HG02840 (cell line): ENCODE measurements around the gene ODC1.
"Not testable (repeated sequence)": the region's sequence is repeated elsewhere in the genome, so short reads cannot be mapped to it uniquely, and the experiment has no call there.

Source experiments
- ATAC-seq: cut with Tn5 transposase; IDR thresholded peaks from one replicate; pipeline ENCODE4 v1.9.1; 2021; ENCODE audit warnings: mild to moderate bottlenecking, moderate library complexity, moderate number of reproducible peaks; ENCODE audit not compliant: unreplicated experiment, low FRiP score

Gene ODC1

GRCh38 chr2:10447895-10448575, at the start of gene ODC1:
Gene ODC1 (minus strand): TSS chr2:10448327. CDS start chr2:10445032, 3,295 bp downstream.
- peak; percentile 67 for ATAC-seq

DNA sequence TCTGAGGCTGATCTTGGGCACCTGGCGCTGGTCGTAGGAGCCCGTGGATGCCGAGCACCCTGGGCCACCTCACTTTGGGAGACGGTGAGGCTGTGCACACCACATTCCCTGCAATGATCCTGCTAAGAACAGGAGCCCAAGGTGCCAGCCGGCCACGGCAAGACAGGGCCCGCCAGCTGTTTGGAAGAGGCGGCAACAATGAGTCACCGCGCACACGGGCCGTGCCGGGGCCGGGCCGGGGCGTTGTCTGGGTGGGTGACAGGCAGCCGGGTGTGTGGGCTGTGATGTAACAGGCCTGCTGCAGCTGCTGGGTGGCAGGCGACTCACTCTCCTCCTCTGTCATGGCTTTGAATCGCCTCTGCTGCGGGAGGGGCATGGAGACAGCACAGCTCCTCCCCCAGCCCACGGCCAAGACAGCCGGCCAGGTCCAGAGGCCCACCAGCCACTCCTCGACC, 49.7 kb upstream of the ODC1 start:
- no peak for ATAC-seq

DNA sequence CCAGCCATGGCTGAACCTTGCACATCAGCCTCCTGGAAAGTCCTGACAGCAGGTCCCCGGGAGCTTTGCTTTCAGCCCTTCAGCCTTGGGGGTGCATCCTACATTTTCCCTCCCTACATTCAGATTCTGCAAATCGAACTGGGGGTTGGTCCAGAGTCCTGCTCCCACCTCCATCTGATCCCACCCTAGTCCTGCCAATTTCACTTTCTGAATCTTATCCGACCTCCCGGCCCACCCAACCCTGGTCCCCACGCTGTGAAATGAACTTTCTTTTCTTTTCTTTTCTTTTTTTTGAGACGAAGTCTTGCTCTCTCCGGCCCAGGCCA, 47.8 kb upstream of the ODC1 start:
- ATAC-seq, result no peak

DNA sequence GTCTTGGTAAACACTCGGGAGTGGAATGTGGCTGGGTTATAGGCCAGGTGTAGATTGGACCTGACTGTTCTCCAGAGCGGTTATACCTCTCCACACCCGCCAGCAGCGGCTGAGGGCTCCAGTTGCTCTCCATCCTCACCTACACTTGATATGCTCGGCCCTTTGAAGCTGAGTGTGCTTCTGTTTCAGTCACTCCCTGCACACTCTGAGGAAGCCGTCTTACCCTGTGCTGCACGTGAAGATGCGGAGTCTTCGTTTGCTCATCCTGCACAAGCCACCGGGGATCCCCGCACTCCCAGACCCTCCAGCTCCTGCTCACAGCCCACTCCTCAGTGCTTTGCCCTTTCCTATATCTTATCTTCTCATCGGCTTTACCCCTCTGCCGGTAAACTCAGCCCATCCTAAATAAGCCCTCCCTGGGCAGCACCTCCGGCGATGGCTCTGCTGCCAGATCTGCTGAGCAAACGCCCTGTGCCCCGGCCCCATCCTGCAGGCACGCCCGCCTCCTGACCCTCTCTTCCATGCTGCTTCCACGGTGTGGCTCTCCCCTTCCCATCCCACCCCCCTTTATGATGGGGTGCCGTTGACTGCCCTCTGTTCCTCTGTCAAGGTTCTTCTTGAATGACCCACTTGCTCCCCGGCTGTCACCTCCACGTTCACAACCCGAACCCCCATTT, 47.3 kb upstream of the ODC1 start:
- no peak for ATAC-seq

GRCh38 chr2:10494351-10495066, 46.4 kb upstream of the ODC1 start:
- no peak for ATAC-seq

DNA sequence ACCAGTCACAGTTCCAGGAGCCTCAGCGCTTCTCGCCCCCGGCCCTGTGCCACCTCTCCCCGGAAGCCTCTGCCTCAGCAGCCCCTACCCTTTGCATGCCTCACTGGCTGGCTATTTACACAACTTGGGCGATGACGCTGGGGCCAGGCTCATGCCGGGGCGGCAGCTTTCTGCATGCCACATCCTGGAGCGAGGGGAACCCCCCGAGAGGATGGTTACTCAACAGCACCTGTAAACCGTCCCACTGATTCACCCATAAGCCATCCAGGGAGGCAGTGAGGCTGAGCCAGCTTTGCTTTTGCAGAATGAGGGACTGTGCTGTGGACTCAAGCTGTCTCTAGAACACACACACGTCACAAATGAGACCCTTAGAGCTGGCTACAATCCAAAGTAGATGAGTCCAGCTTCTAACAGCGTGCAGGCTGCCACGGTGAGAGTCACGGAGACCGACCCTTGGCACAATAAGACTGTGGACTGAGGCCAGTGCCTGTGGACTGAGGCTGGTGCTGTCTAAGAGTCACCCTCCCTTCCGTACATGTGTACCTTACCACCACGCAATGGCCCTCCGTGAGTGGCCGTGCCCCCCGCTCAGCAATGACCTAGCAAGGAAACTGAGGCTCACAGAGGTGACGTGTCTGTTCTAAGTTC, 45.6 kb upstream of the ODC1 start:
- peak; percentile 84 for ATAC-seq

DNA sequence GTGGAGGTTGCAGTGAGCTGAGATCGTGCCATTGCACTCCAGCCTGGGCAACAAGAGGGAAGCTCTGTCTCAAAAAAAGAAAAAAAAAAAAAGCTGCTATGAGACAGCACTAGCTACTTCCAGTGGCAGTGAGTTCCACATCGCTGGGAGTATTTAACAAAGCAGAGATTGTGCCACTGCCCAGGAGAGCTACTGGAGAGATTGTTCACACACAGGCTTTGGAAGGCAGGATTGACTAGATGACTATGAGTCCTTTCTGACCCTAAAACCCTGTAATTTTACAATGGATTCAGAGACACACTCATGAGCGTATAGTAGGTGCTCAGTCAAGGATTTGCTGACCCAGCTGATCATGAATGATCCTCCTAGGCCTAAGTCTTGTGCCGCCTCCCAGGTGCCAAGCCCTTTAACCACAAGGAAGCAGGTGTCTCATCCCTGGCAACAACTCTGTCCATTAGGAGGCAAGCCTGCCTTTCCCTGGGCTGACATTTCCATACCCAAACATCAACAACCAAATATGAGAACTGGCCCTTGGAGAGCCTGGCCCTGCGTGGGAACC, 45.0 kb upstream of the ODC1 start:
- ATAC-seq, result no peak

DNA sequence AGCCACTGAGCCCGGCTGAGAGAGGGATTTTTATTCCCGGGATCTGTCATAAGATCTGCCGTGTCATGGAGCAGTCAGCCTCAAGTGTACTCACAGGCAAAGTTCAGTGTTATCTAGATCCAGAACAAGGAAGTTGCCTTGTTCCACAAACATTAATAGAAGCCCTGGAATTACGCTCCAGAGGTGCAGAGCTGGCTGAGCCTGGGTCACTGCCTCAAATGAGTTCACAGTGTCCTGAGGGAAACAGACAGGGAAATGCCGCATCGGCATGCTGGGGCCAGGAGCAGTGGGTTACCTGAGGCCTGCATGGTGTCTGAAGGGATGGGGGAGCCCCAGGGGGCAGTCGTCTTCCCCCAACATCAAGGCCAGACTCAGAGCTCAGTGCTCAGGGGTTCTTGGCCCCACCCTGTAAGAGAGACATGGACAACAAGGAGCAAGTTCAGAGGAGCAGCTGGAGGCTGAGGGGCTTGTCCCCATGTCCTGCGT, 42.7 kb upstream of the ODC1 start:
- no peak for ATAC-seq

DNA sequence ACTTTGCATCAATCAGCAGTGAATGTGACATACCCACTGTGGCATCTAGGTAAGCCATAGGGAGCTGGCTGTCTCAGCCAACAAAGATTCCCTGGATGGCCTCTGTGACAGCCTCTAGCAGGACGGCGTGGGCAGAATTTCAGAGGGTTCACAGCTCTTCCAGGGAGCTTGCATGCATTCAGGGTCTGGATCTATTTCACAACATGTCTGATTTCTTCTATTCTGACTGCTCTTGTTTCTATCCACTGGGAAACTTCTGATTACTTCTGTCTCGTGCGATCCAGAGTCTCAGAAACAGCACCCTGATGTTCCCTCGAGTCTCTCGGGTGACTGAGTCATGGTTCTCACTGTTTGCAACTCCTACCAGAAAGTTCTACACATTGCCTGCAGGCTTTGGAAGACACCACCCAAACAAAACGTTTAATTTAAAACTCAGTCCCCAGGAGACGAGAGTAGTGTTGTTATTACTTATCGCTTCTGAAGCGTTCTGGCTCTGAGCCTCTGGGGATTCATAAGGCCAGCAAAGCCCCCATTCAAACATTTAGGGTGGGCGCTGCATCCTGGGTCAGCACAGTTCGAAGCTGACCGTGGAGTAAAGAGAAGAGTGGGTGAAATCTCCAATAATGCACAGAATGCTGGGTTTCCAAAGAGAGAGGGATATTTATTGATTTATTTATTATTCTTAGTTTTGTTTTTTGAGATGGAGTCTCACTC, 41.9 kb upstream of the ODC1 start:
- ATAC-seq, result no peak

DNA sequence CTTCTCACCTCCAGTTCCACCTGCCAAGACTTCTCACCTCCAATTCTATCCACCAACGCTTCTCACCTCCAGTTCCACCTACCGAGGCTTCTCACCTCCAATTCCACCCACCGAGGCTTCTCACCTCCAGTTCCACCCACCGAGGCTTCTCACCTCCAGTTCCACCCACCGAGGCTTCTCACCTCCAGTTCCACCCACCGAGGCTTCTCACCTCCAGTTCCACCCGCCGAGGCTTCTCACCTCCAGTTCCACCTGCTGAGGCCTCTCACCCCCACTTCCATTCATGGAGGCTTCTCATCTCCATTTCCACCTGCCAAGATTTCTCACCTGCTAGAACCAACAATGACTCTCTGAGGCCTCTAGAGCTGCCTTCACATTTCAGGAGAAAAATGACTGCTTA, 40.0 kb upstream of the ODC1 start:
- ATAC-seq, result not testable (repeated sequence)

- not testable (repeated sequence) for ATAC-seq
Observed at GRCh38 chr2:10487741-10488104, 39.6 kb upstream of the ODC1 start.

- no peak for ATAC-seq
Observed at GRCh38 chr2:10487081-10487740, 39.1 kb upstream of the ODC1 start.

DNA sequence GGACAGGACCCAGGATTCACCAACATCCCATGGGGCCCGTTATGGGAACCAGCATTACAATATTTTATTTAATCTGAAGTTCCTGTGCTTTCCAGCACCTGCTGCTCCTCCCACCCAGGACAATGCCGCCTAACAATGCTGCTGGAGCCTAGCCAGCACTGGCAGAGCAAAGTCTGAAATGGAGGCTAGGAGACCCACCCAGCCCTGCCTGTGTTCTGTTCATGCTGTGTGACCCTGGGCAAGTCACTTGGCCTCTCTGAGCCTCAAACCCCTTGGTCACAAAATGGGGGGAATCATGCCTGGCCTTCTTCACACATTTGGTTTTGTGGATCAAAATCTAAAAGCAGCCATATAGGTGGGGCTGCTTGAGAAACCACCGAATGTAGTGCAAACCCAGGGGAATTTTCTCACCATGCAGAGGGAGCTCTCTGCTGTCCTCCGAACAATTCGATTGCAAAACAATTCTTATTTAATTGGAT, 38.5 kb upstream of the ODC1 start:
- ATAC-seq, result no peak

- ATAC-seq, result no peak
Observed at GRCh38 chr2:10486091-10486490, 38.0 kb upstream of the ODC1 start.

DNA sequence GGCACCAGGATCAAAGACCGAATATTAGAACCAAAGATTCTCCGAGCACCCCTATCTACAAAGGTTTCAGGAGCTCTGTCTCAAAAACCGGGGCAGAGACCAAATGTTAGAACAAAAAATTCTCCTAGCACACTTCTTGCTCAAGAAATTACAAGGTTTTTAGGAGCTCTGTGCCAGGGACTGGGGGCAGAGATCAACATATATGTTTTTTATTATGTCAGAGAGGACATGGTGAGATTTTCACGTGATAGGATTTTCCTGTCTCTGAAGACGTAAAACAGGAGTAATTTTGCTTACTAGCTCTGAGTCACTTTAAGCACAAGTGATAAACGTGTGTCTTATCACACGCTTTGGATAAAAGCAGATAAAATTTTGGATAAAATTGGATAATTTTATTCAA, 34.8 kb upstream of the ODC1 start:
- no peak for ATAC-seq

DNA sequence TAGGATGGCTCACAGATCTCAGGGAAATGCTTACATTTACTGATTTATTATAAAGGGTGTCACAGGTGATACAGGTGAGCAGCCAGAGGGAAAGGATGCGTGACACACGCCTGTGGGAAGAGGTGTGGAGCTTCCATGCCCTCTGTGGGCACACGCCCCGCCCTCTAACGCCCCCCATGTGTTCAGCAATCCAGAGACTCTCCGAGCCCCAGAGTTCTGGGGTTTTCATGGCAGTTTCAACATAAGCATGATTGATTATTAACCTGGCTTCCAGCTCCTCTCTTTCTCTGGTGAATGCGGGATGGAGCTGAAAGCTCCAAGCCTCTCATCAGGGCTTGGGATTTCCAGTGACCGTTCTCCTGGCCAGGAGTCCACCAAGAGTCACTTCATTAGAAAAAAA, 34.3 kb upstream of the ODC1 start:
- ATAC-seq, result no peak

DNA sequence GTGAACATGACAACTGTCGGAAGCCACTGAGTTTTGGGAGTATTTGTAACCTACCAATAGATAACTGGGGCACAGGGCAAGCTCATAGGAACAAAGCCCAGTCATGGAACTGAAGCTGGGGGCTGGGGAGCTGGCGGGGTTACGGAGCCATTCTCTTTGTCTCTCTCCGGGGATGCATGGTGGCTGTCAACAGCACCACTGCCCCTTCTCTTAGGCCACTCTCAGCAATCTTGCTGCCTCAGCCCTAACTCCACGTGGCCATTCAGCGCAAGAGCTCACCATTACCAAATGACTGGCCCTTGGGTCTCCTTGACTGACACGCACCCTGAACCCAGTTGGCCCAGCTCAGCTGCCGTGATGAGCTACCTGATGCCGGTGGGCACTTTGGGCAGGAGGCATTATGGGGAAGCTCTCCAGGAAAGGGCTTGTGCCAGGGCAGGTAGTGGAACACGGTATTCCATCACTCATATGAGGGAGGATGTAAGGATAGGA, 33.6 kb upstream of the ODC1 start:
- ATAC-seq, result no peak

DNA sequence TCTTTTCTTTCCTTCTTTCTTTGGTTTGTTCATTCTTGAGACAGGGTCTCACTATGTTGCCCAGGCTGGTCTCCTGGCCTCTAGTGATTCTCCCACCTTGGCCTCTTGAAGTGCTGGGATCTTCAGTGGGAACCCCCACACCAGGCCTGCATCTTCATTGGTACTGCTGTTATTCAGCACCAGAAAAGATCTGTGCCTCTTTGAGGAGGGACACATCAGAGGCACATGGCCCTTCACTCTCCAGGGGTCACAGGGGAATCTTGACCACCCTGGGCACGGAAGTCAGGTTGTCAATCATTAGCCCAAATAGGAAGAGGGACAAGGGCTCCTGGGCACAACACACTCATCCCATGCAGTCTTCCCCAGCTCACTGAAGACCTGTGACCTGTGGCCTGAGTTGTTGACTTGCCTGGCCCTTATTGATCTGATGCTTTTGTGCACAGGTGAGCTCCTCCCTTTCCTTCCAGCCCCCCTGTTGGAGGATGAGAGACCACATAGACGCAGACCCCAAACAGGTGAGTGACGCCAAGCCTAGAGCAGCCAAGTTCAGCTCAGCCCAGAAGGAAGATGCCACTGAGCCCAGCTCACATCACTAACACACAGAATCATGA, 33.0 kb upstream of the ODC1 start:
- ATAC-seq, result no peak
